CD4-positive, alpha-beta T cell treated with Interleukin-2 at 100 ng/mL for 4 hours (primary cell): Measurements from ENCODE around the gene CAMTA1.

Source experiments
- DNase-seq: peaks from one replicate; pipeline ENCODE4 v3.0.0-alpha.2; 2020; ENCODE audit warnings: low spot score

The CAMTA1 gene

DNA sequence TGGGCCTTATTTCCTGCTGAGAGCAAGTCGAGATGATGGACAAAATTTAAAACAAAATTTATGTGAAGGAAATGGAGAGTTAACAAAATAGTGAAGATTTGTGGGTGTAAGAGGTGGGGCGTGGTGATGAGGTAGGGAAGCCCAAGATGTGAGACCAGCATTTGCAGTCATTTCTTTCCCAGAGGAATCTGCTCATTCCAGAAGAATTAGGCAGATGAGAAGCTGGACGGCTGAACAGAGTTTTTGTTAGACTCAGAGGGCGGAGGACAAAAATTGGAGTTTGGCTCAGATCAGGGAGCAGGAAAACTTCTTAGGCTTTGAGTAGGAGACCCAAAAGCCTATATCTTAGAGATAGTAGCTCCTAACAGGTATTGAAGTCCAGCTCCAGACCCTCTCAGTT, 65.3 kb downstream of the CAMTA1 start:
- no peak for DNase-seq

DNA sequence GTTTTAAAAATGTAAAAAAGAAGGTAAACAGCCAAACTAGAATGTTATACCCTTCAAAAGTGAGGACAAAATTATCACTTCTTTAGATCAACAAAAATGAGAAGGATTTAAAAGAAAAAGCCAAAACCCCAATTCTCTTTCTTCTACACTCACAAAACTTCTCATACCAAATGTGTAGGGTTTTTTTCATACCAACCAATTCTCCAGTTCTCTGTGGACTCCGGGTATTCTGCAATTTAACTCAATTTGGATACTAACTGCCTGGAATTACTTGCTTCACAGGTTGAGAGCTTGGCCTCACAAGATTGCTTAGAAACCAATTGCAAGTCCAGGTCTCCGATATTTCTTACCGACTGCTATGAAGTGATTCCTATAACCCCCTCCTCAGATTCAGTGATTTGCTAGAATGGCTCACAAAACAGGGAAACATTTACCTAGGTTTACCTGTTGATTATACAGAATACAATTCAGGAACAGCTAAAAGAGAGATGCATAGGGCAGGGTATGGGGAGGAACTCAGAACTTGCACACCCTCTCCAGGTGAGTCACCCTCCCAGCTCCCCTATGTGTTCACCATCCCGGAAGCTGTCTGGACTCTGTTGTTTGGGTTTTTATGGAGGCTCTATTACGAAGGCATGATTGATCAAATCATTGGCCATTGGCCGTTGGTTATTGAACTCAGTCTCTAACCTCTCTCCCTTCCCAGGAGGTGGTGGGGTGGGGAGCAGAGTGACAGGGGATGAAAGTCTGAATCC, 67.1 kb downstream of the CAMTA1 start:
- DNase-seq, result no peak

DNA sequence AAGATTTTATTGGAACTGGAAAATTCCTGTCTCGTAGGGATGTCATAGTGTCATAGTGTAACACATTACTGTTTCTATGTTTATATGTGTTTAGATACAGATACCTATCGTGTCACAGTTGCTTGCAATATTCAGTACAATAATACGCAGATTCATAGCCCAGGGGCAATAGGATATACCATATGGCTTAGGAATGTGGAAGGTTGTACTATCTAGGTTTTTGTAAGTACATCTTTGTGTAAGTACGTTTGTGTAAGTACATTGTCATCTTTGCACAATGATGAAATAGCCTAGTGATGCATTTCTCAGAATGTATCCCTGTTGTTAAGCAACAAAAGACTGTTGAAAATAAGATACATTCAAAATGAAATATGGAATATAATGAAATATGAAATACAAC, 68.9 kb downstream of the CAMTA1 start:
- no peak for DNase-seq

DNA sequence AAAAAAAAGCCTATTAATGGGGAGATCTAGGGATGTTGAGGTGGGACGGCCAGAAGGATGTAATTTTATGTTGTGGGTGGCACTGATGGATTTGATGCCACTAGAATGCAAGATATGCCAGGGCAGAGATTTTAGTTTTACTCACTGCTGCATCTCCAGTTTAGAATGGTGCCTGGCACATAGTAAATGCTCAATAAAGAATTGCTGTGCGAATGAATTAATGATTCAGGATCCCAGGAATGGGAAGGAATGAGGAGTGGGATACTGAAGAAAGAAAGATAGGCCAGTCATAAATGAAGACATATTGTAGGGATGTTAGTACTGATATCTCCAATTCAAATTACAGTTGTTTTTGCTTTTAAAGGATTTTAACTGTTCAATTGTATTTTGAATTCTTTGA, 72.6 kb downstream of the CAMTA1 start:
- no peak for DNase-seq

DNA sequence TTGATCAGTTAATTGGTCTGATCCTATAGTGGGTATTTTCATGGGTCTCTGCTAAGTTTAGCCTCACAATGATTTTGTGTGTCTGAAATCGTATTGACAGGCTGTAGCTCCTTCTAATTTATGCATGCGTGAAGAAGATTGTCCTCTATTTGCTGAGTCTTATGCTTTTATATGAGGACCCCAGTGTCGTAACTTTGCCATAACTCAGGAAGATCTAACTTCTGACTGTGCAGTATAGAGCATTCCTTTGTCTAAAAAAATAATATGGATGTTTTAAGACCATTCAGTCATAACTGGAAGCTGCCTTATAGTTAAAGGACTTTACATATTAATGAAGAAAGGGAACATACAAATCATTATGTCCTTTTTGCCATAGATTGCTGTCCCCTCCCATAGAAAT, 73.3 kb downstream of the CAMTA1 start:
- no peak for DNase-seq

DNA sequence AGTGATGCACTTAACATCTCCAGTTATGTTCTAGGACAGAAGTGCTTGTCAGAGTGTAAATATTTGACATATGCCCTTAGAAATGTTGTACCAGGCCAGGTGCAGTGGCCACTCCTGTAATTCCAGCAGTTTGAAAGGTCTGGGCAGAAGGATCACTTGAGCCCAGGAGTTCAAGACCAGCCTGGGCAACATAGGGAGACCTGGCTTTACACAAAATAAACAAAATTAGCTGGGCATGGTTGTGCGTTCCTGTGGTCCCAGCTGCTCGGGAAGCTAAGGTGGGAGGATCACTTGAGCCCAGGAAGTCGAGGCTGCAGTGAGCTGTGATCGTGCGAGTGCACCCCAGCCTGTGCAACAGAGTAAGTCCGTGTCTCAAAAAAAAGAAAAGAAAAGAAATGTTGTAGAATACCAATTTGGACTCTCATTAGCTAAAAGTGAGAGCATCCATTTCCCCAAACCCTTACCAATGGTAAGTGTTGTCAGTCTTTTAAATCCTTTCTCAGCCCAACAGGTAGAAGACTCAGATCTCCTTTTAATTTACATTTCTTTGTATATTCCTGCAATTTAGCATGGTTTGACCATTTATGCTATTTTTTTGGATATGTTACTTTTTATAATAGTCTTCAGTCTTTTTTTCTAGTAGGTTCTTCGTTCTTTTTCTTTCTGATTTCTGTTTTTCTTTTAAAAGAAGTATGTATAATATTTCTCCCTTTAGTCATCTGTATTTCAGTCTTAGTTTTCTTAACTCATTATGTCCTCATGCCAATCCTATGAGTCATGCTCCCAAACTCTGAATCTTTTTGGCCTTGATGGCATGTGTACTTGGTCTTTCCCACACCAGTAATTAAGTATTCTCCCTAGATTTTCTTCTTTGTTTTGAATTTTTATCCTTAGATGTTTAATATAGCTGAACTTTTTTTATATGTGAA, 74.4 kb downstream of the CAMTA1 start:
- DNase-seq, result no peak

DNA sequence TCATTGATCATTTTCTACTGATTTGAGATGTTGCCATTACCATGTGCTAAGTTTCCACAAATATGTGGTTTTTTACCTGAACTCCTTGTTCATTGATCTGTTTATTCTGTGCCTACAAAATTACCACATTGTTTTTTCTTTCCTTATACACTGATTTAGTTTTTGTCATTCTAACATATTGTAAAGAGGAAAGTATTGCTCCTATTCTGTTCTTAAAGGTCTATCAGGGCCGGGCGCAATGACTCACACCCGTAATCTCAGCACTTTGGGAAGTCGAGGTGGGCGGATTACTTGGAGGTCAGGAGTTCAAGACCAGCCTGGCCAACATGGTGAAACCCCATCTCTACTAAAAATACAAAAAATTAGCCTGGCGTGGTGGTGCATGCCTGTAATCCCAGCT, 75.1 kb downstream of the CAMTA1 start:
- no peak for DNase-seq

DNA sequence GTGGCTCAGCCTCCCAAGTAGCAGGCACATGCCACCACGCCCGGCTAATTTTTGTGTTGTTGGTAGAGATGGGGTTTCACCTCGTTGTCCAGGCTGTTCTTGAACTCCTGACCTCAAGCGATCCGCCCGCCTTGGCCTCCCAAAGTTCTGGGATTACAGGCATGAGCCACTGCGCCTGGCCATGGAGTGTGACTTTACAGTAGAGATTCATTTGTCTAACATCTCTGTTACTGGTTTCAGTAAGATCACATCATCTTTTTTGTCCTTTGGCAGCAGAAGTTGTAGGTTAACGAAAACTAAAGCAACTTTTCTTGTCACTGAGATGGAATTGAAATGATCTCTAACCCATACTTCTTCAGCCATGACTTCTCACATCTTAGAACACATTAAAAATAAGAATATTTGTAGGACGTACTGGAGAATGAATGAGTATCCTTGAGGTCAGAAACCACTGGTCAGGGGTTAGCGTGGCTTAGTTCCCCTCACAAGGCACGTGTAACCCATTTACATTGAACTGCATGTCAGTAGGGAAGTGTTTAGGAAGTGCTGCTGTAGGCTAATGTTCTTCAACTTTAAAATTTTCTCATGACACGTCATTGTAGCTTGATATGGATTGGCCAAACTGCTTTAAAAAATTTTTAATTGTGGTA, 75.9 kb downstream of the CAMTA1 start:
- DNase-seq, result no peak

DNA sequence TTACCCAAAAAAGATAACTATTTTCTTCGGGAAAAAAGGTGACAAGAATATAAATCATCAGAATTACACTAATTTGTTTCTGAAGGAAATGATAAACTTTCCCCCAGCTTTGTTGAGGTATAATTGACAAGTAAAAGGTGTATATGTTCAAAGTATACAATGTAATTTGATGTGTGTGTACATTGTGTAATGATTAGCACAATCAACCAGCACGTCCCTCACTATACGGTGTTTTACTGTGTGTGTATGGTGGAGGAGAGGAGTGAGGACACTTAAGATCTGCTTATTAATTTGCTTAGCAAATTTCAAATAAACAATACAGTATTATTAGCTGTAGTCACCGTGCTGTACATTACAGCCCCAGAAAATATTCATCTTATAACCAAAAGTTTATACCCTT, 77.7 kb downstream of the CAMTA1 start:
- no peak for DNase-seq

DNA sequence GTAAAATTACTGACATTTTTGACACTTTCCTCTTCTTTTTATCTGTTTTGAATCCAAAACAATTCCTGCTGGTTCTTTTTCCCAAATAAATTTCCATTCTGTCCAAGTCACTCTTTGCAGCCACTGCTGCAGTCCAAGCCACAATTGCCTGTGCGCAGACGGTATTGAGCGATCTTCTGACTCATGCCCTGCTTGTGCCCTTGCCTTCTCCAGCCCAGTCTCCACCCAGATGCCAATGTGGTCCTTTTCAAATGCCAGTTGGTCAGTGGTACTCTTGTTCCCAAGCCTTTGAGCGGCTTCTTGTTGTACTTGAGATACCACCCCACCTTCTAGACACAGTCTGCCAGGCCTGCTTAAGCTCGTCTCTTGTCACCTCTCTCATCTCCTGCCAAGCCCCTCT, 78.9 kb downstream of the CAMTA1 start:
- no peak for DNase-seq

DNA sequence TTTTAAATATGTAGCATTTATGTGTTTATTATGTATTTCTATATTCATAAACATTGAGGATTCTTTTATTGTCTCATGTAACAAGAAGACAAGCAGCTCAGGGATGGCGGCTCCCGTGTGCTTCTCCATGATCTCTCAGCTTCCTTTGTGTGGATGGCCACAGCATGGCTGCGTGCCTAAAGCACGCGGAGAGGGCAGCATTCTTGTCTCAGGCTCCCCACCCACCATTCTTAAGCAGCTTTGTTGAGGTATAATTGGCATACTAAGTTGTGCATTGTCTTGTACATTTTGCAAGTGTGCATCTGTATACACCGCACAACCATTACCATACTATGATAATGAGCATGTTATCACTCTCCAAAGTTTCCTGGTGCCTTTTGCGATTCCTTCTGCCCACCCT, 81.6 kb downstream of the CAMTA1 start:
- DNase-seq, result no peak

DNA sequence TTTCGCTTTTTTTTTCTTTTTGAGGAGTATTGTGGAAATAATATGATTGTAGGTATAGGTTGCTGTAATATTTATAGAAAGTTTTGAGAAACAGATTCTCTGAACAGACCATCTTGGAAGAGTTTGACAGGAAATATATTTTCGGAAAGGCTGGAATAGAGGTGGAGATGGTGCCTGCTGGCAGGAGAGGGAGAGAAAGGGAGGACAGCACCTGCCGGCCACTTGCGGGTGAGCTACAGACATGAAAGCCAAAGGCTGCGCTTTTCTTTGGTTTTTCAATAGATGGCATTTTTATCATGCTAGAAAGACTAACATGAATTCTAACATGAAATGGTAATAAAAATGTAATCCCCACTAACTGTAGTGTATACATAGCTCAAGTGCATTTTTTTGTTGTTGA, 82.1 kb downstream of the CAMTA1 start:
- DNase-seq, result no peak

DNA sequence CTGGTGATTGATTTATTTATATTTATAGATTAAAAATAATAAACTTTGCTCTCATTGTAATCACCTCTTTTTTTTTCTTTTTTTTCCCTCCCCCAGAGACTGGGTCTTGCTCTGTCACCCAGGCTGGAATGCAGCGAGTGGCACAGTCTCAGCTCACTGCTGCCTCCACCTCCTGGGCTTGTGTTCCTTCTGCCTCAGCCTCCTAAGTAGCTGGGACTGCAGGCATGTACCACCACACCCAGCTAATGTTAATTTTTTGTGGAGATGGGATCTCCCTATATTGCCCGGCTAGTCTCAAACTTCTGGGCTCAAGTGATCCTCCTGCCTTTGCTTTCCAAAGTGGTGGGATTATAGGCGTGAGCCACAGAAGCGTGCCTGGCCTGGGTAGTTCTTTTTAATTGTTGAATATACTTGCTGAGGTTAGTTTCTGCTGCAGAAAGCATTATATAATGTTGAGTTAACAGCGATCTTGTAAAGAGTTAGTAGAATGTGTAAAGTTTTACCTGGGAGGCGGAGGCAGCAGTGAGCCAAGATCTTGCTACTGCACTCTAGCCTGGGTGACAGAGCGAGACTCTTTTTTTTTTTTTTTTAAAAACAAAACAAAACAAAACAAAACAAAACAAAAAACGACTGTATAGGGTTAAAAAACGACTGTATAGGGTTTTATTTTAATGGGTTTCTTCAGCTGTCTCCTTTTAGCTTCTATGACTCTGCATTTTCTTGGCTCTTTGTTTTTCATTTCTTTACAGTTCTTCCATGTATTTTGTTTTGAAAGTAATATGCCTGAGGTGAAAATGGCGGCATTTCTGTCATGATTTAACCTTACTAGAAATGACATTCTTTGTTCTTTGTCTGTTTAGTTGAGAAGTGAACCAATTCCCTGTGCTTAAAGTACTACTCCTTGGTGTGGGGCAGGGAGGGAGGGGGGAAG, 82.7 kb downstream of the CAMTA1 start:
- DNase-seq, result no peak

DNA sequence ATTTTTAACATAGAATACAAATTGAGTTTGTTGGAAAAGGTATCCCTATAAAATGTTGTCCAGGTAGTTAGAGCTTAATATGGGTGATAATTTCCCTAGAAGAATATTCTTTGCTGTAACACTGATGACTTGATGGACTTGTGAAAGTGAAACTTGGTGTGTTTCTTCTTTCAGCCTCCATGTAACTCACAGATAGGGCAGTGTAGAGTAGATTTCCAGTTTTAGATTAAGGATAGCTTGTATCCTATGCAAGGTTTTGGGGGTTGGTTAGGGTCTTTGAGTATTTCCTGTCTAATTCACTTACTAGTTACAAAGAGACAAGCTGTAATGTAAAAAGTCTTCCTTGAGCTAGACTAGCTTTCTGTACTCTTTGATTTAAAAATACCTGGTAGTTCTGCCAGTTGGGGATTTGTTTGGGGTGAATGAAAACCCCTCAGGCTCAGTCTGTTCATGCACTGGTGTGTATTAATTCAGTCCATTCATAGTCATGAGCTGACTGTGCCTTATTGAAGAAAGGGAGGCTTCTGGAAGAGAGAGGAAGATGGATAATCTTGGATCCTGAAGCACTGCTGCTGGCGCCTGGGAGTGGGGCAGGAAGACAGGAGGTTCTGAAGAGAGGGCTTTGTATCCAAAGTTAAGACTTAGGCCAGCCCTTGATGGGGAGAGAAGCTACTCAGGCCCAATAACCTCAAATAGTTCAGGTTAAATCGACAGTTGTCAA, 83.6 kb downstream of the CAMTA1 start:
- DNase-seq, result no peak

DNA sequence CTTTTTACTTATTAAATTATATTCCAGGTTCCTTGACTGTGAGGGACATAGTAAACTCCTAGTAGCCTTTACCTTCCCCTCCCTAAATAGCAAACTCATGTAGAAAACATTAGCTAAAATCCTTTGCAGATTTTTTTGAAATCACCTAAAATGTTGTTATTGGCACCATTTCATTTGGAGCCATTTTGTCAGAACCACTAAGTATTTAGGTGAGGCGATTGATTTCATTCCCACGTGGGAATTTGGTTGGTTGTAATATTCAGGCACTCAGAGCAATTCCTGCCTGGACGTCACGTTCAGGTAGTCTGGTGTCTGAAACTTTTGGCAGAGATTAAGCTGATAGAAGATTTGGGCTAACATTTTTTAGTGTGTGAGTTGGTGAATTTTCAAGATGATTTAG, 84.3 kb downstream of the CAMTA1 start:
- DNase-seq, result no peak

DNA sequence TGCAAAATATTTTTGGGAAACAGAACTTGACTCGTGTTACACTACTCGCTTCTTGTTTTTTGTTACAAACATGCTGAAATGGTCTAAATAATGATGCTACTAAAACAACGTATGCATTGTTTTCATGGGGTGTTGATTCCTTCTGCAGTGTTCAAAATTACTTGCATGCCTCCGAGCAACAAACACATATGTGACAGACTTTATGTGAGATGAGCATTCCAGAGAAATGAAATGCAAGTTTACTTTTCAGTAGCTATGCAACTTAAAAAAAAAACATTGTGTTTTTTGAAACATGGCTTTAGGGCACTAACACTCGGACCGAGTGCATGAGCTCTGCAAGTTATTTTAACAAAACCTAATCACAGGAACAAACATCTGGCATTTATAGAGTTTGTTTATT, 84.8 kb downstream of the CAMTA1 start:
- DNase-seq, result no peak

DNA sequence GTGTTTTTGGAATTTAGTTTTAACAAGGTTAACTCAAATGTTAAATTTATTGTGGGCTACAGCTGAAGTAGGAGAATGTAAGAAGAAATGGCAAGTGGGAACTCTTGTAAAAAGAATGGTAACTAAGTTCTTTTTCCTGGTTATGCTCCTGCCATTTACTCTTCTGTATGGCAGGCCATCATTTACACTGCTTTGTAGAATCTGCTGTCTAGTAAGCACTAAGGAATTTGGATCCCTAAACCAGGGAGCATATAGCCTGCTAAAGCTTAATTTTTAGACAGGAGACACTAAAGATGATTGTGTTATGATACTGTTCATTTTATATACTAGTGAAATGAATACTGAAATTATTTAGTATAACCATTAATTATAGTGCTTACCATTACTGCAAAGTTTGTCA, 85.3 kb downstream of the CAMTA1 start:
- no peak for DNase-seq

DNA sequence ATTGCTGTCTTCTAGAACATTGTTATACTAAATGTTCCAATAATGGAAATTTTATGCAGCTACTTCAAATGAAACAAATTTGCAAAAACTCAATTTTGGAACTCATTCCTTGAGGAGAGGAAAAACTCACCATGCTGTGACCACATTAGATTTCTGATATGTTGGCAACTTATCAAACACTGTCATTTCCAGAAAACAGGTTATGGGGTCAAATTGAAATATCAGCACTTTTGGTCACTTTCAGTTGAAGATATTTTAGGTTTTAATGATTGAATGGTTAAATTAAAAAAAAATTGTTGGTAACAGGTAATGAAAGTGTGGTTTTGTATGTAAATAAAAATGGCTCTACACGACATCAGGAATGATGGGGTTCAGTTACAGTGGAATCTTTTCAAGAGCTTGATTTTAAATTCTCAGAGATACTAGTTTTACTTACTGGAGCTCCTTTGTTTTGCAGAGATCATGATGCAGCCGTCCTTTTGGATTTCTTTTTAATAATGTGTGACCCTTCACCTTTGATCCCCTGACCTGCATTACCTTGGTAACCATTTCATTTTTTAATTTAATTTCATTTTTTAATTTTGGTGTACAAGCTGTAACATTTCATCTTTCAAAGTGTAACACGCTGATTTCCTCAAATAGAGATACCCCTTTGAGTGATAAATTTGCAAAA, 86.2 kb downstream of the CAMTA1 start:
- DNase-seq, result no peak

DNA sequence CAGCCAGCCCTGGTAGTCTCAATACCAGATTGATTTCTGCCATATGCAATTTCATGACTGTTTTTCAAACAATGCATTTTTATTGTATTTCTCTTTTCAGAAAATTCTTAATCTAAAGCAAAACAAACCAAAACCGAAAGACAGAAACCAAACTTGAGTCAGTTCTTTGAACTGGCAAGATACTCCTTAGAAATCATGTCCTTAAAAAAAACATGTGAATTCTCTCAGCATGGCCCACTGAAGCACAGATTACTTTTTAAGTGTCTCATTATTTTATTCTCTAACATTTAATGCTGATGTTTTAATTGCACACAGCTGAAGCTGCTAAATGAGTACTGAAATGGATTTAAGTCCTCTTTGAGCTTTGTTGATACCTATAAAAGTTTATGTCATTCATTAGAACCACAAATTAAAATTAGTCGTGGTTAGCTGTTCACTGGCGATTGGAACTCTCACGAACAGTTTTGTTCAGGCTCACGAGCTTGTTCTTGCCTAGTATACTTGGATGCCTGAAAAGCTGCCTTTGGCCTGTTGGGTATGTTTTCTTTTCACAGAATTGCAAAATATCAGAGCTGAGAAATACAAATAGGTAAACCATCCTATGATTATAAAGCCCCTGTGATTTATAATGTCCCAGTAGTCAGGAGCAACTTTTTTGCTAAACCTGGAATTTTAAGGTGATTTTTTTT, 87.5 kb downstream of the CAMTA1 start:
- DNase-seq, result no peak
